WTC11 (cell line): ENCODE data around the gene LIMCH1. TPM values are rescaled to one million over a fixed set of nuclear protein-coding genes. Genes with fewer than 3 reads are reported as not detected.

ENCODE experiments used
- ATAC-seq: fragments of 200-7000 bp; cut with Tn5 transposase; 2 replicates; pipeline ENCODE4 v1.10.0; 2021; ENCODE audit warnings: mild to moderate bottlenecking, moderate library complexity
- CTCF ChIA-PET: fragments of 300-600 bp; sonication (Branson Sonifier 250); formaldehyde crosslinking; loops from one replicate; lab custom pipeline; 2021; ENCODE audit warnings: antibody characterized with exemption; lab: Charles Lee
- POLR2A ChIA-PET: fragments of 350-600 bp; sonication (Branson Sonifier 250); formaldehyde crosslinking; loops from one replicate; lab custom pipeline; 2021; ENCODE audit warnings: antibody characterized with exemption; lab: Charles Lee
- DNase-seq: peaks from one replicate; pipeline ENCODE4 v3.0.0; 2021; ENCODE audit warnings: low spot score
- H3K27ac Mint-ChIP-seq: 2 replicates; pipeline ENCODE4 v1.8.0; 2021; ENCODE audit warnings: mixed read lengths
- H3K27me3 Mint-ChIP-seq: 2 replicates; pipeline ENCODE4 v1.8.0; 2021; ENCODE audit warnings: low read depth, mild to moderate bottlenecking, moderate library complexity, mixed read lengths
- H3K36me3 Mint-ChIP-seq: 2 replicates; pipeline ENCODE4 v1.8.0; 2021; ENCODE audit warnings: mixed read lengths
- H3K4me1 Mint-ChIP-seq: 2 replicates; pipeline ENCODE4 v1.8.0; 2022; ENCODE audit warnings: mixed read lengths
- H3K4me3 Mint-ChIP-seq: 2 replicates; pipeline ENCODE4 v1.8.0; 2021; ENCODE audit warnings: mild to moderate bottlenecking, moderate library complexity, mixed read lengths
- H3K9me3 Mint-ChIP-seq: 2 replicates; pipeline ENCODE4 v1.8.0; 2021; ENCODE audit warnings: mixed read lengths
- CBFB ChIP-seq: sonication (generic); formaldehyde crosslinking; IDR thresholded peaks from 2 replicates; pipeline ENCODE4 v1.8.1; 2022; ENCODE audit warnings: mild to moderate bottlenecking, low read depth, missing genetic modification reagents
- ETV6 ChIP-seq: sonication (generic); formaldehyde crosslinking; IDR thresholded peaks from 2 replicates; pipeline ENCODE4 v1.8.1; 2022; ENCODE audit warnings: mild to moderate bottlenecking, missing genetic modification reagents
- HMGA2 ChIP-seq: fragments of 250-450 bp; sonication (Bioruptor Pico); IDR thresholded peaks from 2 replicates; pipeline ENCODE4 v1.4.0; 2021; ENCODE audit warnings: mild to moderate bottlenecking, moderate library complexity
- NR2C2 ChIP-seq: sonication (generic); formaldehyde crosslinking; IDR thresholded peaks from 2 replicates; pipeline ENCODE4 v1.8.0; 2022; ENCODE audit warnings: mild to moderate bottlenecking, missing genetic modification reagents
- RORB ChIP-seq: fragments of 250-450 bp; sonication (Bioruptor Pico); IDR thresholded peaks from 2 replicates; pipeline ENCODE4 v1.9.0; 2021; ENCODE audit warnings: mild to moderate bottlenecking
- SMAD3 ChIP-seq: sonication (generic); formaldehyde crosslinking; IDR thresholded peaks from 2 replicates; pipeline ENCODE4 v1.8.0; 2022; ENCODE audit warnings: missing genetic modification reagents, mild to moderate bottlenecking, borderline replicate concordance
- SP1 ChIP-seq: sonication (generic); formaldehyde crosslinking; conservative IDR thresholded peaks from 2 replicates; pipeline ENCODE4 v1.8.1; 2022; ENCODE audit warnings: missing genetic modification reagents
- ZNF219 ChIP-seq: sonication (generic); formaldehyde crosslinking; IDR thresholded peaks from 2 replicates; pipeline ENCODE4 v1.8.0; 2023; ENCODE audit warnings: missing genetic modification reagents, mild to moderate bottlenecking, borderline replicate concordance
- ZNF232 ChIP-seq: sonication (generic); formaldehyde crosslinking; IDR thresholded peaks from 2 replicates; pipeline ENCODE4 v1.8.0; 2022; ENCODE audit warnings: mild to moderate bottlenecking, missing genetic modification reagents
- ZNF396 ChIP-seq: fragments of 250-450 bp; sonication (Bioruptor Pico); IDR thresholded peaks from 2 replicates; pipeline ENCODE4 v1.8.0; 2021; ENCODE audit warnings: mild to moderate bottlenecking, moderate library complexity, borderline replicate concordance
- total RNA-seq: library from RNA; stranded (reverse); gene quantifications from 3 replicates; pipeline ENCODE4 v1.2.3, GENCODE V29; 2021
- TF ChIP-seq, protein P1 (sequence below): fragments of 250-450 bp; sonication (Bioruptor Pico); IDR thresholded peaks from 2 replicates; pipeline ENCODE4 v1.9.0; 2021; ENCODE audit warnings: mild to moderate bottlenecking
- TF ChIP-seq, protein P2 (sequence below): sonication (generic); formaldehyde crosslinking; IDR thresholded peaks from 2 replicates; pipeline ENCODE4 v1.8.0; 2022; ENCODE audit warnings: mild to moderate bottlenecking, missing genetic modification reagents
- TF ChIP-seq, protein P3 (sequence below): sonication (generic); formaldehyde crosslinking; IDR thresholded peaks from 2 replicates; pipeline ENCODE4 v1.8.1; 2023; ENCODE audit warnings: mild to moderate bottlenecking, missing genetic modification reagents
- TF ChIP-seq, protein P4 (sequence below): fragments of 250-450 bp; sonication (Bioruptor Pico); IDR thresholded peaks from 2 replicates; pipeline ENCODE4 v2.1.2; 2022; ENCODE audit warnings: mild to moderate bottlenecking, moderate library complexity
- TF ChIP-seq, protein P5 (sequence below): sonication (generic); formaldehyde crosslinking; IDR thresholded peaks from 2 replicates; pipeline ENCODE4 v1.8.1; 2022; ENCODE audit warnings: low read depth, mild to moderate bottlenecking, moderate library complexity, missing genetic modification reagents, borderline replicate concordance
- TF ChIP-seq, protein P6 (sequence below): fragments of 250-450 bp; sonication (Bioruptor Pico); IDR thresholded peaks from 2 replicates; pipeline ENCODE4 v1.9.0; 2021; ENCODE audit warnings: moderate library complexity, mild to moderate bottlenecking, inconsistent platforms, borderline replicate concordance
- TF ChIP-seq, protein P7 (sequence below): sonication (generic); formaldehyde crosslinking; conservative IDR thresholded peaks from 2 replicates; pipeline ENCODE4 v1.8.1; 2023; ENCODE audit warnings: mild to moderate bottlenecking, low read depth, missing genetic modification reagents, moderate library complexity

The LIMCH1 gene
- total RNA-seq, 1 experiment from 2014 or later: 0.92 TPM

DNA sequence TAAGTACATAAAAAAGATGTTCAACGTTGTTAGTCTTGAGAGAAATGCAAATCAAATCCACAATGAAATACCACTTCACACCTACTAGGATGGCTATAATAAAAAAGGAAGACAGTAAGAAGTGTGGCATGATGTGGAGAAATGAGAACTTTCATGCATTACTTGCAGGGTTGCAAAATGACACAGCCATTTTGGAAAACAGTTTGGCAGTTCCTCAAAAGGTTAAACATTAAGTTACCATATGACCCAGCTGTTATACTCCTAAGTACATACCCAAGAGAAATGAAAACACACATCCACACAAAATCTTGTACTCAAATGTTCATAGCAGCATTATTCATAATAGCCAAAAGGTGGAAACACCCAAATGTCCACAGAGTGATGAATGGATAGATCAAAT, 25.8 kb upstream of the LIMCH1 start (continued):
- TF ChIP-seq, protein P1, sequence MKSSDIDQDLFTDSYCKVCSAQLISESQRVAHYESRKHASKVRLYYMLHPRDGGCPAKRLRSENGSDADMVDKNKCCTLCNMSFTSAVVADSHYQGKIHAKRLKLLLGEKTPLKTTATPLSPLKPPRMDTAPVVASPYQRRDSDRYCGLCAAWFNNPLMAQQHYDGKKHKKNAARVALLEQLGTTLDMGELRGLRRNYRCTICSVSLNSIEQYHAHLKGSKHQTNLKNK (CRISPR knock-in tag): no peak

DNA sequence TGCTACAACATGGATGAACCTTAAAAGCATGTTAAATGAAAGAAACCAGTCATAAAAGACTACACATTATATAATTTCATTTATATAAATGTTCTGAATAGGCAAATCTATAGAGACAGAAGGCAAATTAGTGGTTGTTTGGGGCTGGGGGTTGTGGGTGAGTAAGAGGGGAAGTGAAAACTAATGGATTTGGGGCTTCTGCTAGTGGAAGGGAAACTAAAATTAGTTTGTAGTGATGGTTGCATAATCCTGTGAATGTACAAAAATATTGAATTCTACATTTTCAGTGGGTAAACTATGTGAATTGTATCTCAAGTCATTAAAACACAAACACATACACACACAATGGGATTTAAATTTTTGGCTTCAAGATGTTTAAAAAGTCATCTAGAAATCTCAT, 25.4 kb upstream of the LIMCH1 start:
- no peak overlapping the region for H3K27ac Mint-ChIP-seq
- no peaks in the 10 kb centered on the region; the same call in 1 of the 2 replicates for H3K27me3 Mint-ChIP-seq
- H3K36me3 Mint-ChIP-seq: no peaks in the 10 kb centered on the region
- peaks cover 4% of the 10 kb centered on the region for H3K9me3 Mint-ChIP-seq
- no peaks in the 10 kb centered on the region for H3K4me1 Mint-ChIP-seq
- no peak overlapping the region for H3K4me3 Mint-ChIP-seq
- ATAC-seq (no peak), DNase-seq (no peak)
- ChIA-PET CTCF (no interaction called here), POLR2A (no interaction called here)
- TF ChIP-seq ETV6: no peak
- TF ChIP-seq ZNF219: no peak
- no peak for TF ChIP-seq CBFB (CRISPR knock-in tag)
- no peak for TF ChIP-seq NR2C2 (CRISPR knock-in tag)
- TF ChIP-seq, protein P2, sequence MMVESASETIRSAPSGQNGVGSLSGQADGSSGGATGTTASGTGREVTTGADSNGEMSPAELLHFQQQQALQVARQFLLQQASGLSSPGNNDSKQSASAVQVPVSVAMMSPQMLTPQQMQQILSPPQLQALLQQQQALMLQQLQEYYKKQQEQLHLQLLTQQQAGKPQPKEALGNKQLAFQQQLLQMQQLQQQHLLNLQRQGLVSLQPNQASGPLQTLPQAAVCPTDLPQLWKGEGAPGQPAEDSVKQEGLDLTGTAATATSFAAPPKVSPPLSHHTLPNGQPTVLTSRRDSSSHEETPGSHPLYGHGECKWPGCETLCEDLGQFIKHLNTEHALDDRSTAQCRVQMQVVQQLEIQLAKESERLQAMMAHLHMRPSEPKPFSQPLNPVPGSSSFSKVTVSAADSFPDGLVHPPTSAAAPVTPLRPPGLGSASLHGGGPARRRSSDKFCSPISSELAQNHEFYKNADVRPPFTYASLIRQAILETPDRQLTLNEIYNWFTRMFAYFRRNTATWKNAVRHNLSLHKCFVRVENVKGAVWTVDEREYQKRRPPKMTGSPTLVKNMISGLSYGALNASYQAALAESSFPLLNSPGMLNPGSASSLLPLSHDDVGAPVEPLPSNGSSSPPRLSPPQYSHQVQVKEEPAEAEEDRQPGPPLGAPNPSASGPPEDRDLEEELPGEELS (CRISPR knock-in tag): no peak
- TF ChIP-seq SP1 (CRISPR knock-in tag): no peak
- TF ChIP-seq HMGA2 (CRISPR knock-in tag): no peak
- TF ChIP-seq SMAD3 (CRISPR knock-in tag): no peak
- TF ChIP-seq, protein P3, sequence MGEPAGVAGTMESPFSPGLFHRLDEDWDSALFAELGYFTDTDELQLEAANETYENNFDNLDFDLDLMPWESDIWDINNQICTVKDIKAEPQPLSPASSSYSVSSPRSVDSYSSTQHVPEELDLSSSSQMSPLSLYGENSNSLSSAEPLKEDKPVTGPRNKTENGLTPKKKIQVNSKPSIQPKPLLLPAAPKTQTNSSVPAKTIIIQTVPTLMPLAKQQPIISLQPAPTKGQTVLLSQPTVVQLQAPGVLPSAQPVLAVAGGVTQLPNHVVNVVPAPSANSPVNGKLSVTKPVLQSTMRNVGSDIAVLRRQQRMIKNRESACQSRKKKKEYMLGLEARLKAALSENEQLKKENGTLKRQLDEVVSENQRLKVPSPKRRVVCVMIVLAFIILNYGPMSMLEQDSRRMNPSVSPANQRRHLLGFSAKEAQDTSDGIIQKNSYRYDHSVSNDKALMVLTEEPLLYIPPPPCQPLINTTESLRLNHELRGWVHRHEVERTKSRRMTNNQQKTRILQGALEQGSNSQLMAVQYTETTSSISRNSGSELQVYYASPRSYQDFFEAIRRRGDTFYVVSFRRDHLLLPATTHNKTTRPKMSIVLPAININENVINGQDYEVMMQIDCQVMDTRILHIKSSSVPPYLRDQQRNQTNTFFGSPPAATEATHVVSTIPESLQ (CRISPR knock-in tag): no peak
- no peak for TF ChIP-seq ZNF232
- TF ChIP-seq, protein P4, sequence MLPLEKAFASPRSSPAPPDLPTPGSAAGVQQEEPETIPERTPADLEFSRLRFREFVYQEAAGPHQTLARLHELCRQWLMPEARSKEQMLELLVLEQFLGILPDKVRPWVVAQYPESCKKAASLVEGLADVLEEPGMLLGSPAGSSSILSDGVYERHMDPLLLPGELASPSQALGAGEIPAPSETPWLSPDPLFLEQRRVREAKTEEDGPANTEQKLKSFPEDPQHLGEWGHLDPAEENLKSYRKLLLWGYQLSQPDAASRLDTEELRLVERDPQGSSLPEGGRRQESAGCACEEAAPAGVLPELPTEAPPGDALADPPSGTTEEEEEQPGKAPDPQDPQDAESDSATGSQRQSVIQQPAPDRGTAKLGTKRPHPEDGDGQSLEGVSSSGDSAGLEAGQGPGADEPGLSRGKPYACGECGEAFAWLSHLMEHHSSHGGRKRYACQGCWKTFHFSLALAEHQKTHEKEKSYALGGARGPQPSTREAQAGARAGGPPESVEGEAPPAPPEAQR (CRISPR knock-in tag): no peak
- TF ChIP-seq, protein P5, sequence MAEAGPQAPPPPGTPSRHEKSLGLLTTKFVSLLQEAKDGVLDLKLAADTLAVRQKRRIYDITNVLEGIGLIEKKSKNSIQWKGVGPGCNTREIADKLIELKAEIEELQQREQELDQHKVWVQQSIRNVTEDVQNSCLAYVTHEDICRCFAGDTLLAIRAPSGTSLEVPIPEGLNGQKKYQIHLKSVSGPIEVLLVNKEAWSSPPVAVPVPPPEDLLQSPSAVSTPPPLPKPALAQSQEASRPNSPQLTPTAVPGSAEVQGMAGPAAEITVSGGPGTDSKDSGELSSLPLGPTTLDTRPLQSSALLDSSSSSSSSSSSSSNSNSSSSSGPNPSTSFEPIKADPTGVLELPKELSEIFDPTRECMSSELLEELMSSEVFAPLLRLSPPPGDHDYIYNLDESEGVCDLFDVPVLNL (CRISPR knock-in tag): no peak
- TF ChIP-seq, protein P6, sequence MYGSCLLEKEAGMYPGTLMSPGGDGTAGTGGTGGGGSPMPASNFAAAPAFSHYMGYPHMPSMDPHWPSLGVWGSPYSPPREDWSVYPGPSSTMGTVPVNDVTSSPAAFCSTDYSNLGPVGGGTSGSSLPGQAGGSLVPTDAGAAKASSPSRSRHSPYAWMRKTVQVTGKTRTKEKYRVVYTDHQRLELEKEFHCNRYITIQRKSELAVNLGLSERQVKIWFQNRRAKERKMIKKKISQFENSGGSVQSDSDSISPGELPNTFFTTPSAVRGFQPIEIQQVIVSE (CRISPR knock-in tag): no peak
- TF ChIP-seq ZNF396 (CRISPR knock-in tag): no peak
- TF ChIP-seq RORB (CRISPR knock-in tag): no peak
- TF ChIP-seq, protein P7, sequence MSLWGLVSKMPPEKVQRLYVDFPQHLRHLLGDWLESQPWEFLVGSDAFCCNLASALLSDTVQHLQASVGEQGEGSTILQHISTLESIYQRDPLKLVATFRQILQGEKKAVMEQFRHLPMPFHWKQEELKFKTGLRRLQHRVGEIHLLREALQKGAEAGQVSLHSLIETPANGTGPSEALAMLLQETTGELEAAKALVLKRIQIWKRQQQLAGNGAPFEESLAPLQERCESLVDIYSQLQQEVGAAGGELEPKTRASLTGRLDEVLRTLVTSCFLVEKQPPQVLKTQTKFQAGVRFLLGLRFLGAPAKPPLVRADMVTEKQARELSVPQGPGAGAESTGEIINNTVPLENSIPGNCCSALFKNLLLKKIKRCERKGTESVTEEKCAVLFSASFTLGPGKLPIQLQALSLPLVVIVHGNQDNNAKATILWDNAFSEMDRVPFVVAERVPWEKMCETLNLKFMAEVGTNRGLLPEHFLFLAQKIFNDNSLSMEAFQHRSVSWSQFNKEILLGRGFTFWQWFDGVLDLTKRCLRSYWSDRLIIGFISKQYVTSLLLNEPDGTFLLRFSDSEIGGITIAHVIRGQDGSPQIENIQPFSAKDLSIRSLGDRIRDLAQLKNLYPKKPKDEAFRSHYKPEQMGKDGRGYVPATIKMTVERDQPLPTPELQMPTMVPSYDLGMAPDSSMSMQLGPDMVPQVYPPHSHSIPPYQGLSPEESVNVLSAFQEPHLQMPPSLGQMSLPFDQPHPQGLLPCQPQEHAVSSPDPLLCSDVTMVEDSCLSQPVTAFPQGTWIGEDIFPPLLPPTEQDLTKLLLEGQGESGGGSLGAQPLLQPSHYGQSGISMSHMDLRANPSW: no peak
